ENCODE results near the gene CCDC196.

- TF ChIP-seq CTCF (IDR thresholded peaks at IDR 0.05) (no peak), POLR2A (IDR thresholded peaks at IDR 0.05) (no peak), POLR2AphosphoS5 (IDR thresholded peaks at IDR 0.05) (no peak), EP300 (IDR thresholded peaks at IDR 0.05) (no peak)
These were observed 42.4 kb upstream of the CCDC196 start for GRCh38 chr14:66443785-66444184.

Data from gastroesophageal sphincter (tissue), 3 donors.